GM12892 (cell line): ENCODE measurements around the gene TAF3.

Experiments used
- POLR2A ChIP-seq: IDR thresholded peaks from 2 replicates; pipeline ENCODE4 v1.6.1; 2011; ENCODE audit warnings: low read depth, low read length, control low read depth
- POLR2AphosphoS5 ChIP-seq: IDR thresholded peaks from 2 replicates; pipeline ENCODE4 v1.6.1; 2011; ENCODE audit warnings: low read depth, low read length, control low read depth

DNA sequence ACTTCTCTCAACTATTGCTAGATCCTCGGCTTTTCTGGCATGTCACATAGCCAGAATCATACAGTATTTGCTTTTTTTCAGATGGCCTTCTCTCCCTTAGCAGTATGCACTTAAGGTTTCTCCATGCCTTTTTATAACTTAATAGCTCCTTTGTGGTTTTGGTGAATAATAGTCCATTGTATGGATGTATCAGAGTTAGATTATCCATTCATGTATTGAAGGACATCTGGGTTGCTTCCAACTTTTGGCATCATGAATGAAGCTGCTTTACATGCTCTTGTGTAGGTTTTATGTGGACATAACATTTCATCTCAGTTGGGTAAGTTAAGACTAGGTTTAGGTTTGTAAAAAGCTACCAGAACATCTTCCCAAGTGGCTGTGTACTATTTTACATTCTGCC is 25.8 kb upstream of the TAF3 start:
- TF ChIP-seq POLR2A (no peak), POLR2AphosphoS5 (no peak)
